ENCODE results near the gene P2RX1.

DNA sequence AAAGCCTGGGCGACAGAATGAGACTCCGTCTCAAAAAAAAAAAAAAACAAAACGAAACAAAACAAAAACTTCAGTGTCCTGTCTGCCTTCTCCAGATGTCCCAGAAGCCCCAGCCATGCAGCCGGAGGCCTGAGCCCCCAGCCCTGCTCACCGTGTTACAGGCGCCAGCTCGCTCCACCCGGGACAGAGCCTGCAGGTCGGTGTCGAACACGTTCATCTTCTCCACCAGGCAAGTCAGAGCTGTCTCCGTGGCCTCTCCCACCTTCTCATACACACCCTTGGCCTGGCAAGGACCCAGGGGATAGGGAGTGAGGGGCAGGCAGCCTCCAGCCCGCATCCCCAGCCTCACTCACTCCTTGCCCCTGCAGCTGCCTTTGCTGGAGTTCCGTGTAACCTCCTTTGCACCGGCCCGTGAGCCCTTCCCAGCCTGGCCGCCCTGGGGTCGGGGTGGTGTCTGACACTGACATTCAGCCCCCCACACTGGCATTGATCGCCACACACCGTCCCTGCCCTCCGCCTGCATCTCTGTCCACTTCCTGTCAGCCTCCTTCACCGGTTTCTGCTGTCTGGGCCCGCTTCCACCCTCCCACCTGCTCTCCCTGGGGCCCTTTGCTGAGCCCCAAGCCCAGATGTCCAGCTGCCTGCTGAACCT is 27.1 kb upstream of the P2RX1 start:
- TF ChIP-seq POLR2AphosphoS5 (IDR thresholded peaks at IDR 0.05; ENCODE audit: low read depth, low read length) (no peak), SIN3A (IDR thresholded peaks at IDR 0.05; ENCODE audit: borderline replicate concordance, insufficient read depth, low read length) (no peak), TAF1 (IDR thresholded peaks at IDR 0.05; ENCODE audit: borderline replicate concordance, insufficient read depth, low read length) (no peak), FOXP2 (optimal IDR thresholded peaks at IDR 0.05; ENCODE audit: borderline replicate concordance, extremely low read depth, extremely low read length, insufficient read depth) (no peak)
- TF ChIP-seq, protein P1, sequence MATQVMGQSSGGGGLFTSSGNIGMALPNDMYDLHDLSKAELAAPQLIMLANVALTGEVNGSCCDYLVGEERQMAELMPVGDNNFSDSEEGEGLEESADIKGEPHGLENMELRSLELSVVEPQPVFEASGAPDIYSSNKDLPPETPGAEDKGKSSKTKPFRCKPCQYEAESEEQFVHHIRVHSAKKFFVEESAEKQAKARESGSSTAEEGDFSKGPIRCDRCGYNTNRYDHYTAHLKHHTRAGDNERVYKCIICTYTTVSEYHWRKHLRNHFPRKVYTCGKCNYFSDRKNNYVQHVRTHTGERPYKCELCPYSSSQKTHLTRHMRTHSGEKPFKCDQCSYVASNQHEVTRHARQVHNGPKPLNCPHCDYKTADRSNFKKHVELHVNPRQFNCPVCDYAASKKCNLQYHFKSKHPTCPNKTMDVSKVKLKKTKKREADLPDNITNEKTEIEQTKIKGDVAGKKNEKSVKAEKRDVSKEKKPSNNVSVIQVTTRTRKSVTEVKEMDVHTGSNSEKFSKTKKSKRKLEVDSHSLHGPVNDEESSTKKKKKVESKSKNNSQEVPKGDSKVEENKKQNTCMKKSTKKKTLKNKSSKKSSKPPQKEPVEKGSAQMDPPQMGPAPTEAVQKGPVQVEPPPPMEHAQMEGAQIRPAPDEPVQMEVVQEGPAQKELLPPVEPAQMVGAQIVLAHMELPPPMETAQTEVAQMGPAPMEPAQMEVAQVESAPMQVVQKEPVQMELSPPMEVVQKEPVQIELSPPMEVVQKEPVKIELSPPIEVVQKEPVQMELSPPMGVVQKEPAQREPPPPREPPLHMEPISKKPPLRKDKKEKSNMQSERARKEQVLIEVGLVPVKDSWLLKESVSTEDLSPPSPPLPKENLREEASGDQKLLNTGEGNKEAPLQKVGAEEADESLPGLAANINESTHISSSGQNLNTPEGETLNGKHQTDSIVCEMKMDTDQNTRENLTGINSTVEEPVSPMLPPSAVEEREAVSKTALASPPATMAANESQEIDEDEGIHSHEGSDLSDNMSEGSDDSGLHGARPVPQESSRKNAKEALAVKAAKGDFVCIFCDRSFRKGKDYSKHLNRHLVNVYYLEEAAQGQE (IDR thresholded peaks at IDR 0.05; ENCODE audit: insufficient read depth in 1 of 2, low read depth in 2 of 2, low read length in 2 of 2) = no peak
